ENCODE measurements around the gene RPA3. TPM values are rescaled to one million over a fixed set of nuclear protein-coding genes. Genes with fewer than 3 reads are reported as not detected.

RPA3 gene
- total and polyA plus RNA-seq, 2 donors (not counting 3 experiments of a cell fraction or from before 2014, with no cell fraction given), result 15.6 to 34.4 TPM

DNA sequence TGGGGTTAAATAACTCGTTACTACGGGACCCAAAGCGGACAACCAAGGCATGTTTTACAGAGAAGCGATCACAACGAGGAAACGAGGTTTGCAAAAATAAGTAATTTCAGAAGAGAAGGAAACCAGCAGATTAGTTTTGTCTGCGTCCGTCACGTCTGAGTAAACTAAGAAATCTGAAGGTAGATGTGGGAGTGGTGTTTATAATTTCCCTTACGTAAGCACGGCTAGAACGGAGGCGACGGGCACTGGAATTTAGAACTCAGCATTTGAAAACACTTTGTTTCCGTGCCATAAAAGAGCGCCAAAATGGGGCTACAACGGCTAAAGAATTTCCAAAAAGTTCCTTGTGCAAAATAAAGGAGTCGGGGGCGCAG is 78.6 kb downstream of the RPA3 start:
- no peaks in the 10 kb centered on the region for H3K9me1 ChIP-seq (replicated peaks; ENCODE audit: control insufficient read depth, extremely low read depth, insufficient read depth, low read length)
- no peaks in the 10 kb centered on the region for H3K36me3 ChIP-seq (ENCODE audit: control insufficient read depth in 2 of 2, extremely low read depth in 1 of 2, insufficient read depth in 2 of 2, low read length in 2 of 2)
- TSS peak; percentile 80 for BruUV-seq (replicated peaks)
- dilution Hi-C loops (cut with MboI; ENCODE audit: extremely low pct_ligation_motif_present, low sequenced_read_pairs), result no loop called here
- DNase-seq (ENCODE audit: low read depth, low spot score) (peak; percentile 46), FAIRE-seq (no peak)
- CTCF ChIA-PET, result interaction anchor here (1.0 to 4.6 kb wide), 5 partner anchors 41 to 656 kb away, joined by 3 to 21 read pairs (median 8); no protein-coding TSS in a partner anchor
- peak overlapping the region; percentile 19 for H3K27ac ChIP-seq (ENCODE audit: insufficient read depth, low read depth, low read length)
- H3K79me2 ChIP-seq (ENCODE audit: control insufficient read depth, insufficient read depth, low read length), result no peaks in the 10 kb centered on the region
- H3K9me3 ChIP-seq (replicated peaks; ENCODE audit: control insufficient read depth, insufficient read depth, low read length), result no peaks in the 10 kb centered on the region
- H3K9ac ChIP-seq (replicated peaks; ENCODE audit: extremely low read depth, insufficient read depth, low read length), result peak overlapping the region; percentile 80
- peak overlapping the region; percentile 91 for H3K4me2 ChIP-seq (ENCODE audit: insufficient read depth, low read length)
- H4K20me1 ChIP-seq (replicated peaks; ENCODE audit: control insufficient read depth, extremely low read depth, insufficient read depth, low read length), result no peaks in the 10 kb centered on the region
- POLR2A ChIA-PET, result no interaction called here
- H3K4me3 ChIP-seq (replicated peaks in 1 of 3; ENCODE audit: insufficient read depth in 1 of 3, low read depth in 1 of 3, low read length in 3 of 3), result peak overlapping the region; percentile 66 to 93 (median 79)
- intact Hi-C loops (cut with micrococcal nuclease), result loop anchor here (1.0 to 5.0 kb wide), 4 partner anchors 43 to 621 kb away; partner anchors contain the start of gene GLCCI1
- H2AFZ ChIP-seq (ENCODE audit: low read depth, low read length), result peak overlapping the region; percentile 94
- no peak for TF ChIP-seq MYC (IDR thresholded peaks at IDR 0.05; ENCODE audit: low read depth, low read length)
- no peak for TF ChIP-seq POLR2AphosphoS5 (IDR thresholded peaks at IDR 0.05; ENCODE audit: insufficient read depth, low read depth, low read length)
- TF ChIP-seq EZH2 (IDR thresholded peaks at IDR 0.05; ENCODE audit: borderline replicate concordance, low read depth, low read length, severe bottlenecking), result no peak
- no peak for TF ChIP-seq MAX (IDR thresholded peaks at IDR 0.05; ENCODE audit: insufficient read depth, insufficient read length)
- TF ChIP-seq POLR2A (IDR thresholded peaks at IDR 0.05; ENCODE audit: low read depth, low read length), result no peak
- no peak for TF ChIP-seq GATA2 (IDR thresholded peaks at IDR 0.05; ENCODE audit: insufficient read depth, insufficient read length, low read depth, low read length)
- TF ChIP-seq CTCF (IDR thresholded peaks at IDR 0.05; ENCODE audit: extremely low read depth in 1 of 2, insufficient read depth in 1 of 2, low read depth in 1 of 2, low read length in 2 of 2), result no peak
- no peak for TF ChIP-seq FOS (IDR thresholded peaks at IDR 0.05; ENCODE audit: borderline replicate concordance, insufficient read depth, low read length)
- no peak for TF ChIP-seq JUN (IDR thresholded peaks at IDR 0.05; ENCODE audit: borderline replicate concordance, insufficient read depth, insufficient read length, low read depth)
- H3K4me1 ChIP-seq (ENCODE audit: control insufficient read depth, extremely low read depth, insufficient read depth, low read length), result peaks cover 8% of the 10 kb centered on the region
- H3K27me3 ChIP-seq (ENCODE audit: control insufficient read depth in 2 of 2, insufficient read depth in 2 of 2, low read length in 2 of 2), result no peaks in the 10 kb centered on the region
